GM23338 (cell line): ENCODE results near the gene LMAN2L. TPM values are rescaled to one million over a fixed set of nuclear protein-coding genes. Genes with fewer than 3 reads are reported as not detected.

Experiments
- ATAC-seq: fragments of 200-7000 bp; cut with Tn5 transposase; 3 replicates; pipeline ENCODE4 v1.9.1; 2020
- DNase-seq: peaks from one replicate; pipeline ENCODE4 v3.0.0-alpha.2; 2015; ENCODE audit warnings: low spot score
- H2AFZ ChIP-seq: fragments of 200-600 bp; sonication (generic); 2 replicates; pipeline ENCODE4 v1.8.0; 2016; ENCODE audit warnings: antibody characterized with exemption, mild to moderate bottlenecking, moderate library complexity
- H3F3A ChIP-seq: fragments of 200-600 bp; sonication (generic); replicated peaks from 2 replicates; pipeline ENCODE4 v1.8.0; 2017; ENCODE audit warnings: antibody characterized with exemption, mixed run types, low read depth
- H3K27ac ChIP-seq: fragments of 200-600 bp; sonication (generic); 2 replicates; pipeline ENCODE4 v1.6.1; 2016; ENCODE audit warnings: low read depth
- H3K27me3 ChIP-seq: fragments of 200-600 bp; sonication (generic); 2 replicates; pipeline ENCODE4 v1.8.0; 2016; ENCODE audit warnings: mild to moderate bottlenecking, mixed run types, moderate library complexity; ENCODE audit not compliant: insufficient read depth
- H3K36me3 ChIP-seq: fragments of 200-600 bp; sonication (generic); 2 replicates; pipeline ENCODE4 v1.8.0; 2016; ENCODE audit warnings: mild to moderate bottlenecking; ENCODE audit not compliant: insufficient read depth
- H3K4me1 ChIP-seq: fragments of 200-600 bp; sonication (generic); 2 replicates; pipeline ENCODE4 v1.8.0; 2016; ENCODE audit warnings: mild to moderate bottlenecking, moderate library complexity; ENCODE audit not compliant: insufficient read depth
- H3K4me2 ChIP-seq: fragments of 200-600 bp; sonication (generic); 2 replicates; pipeline ENCODE4 v1.7.1; 2017; ENCODE audit warnings: mixed run types
- H3K4me3 ChIP-seq: fragments of 200-600 bp; sonication (generic); 2 replicates; pipeline ENCODE4 v1.6.1; 2016; ENCODE audit warnings: mixed run types
- H3K79me2 ChIP-seq: fragments of 200-600 bp; sonication (generic); replicated peaks from 2 replicates; pipeline ENCODE4 v1.8.0; 2017; ENCODE audit warnings: mild to moderate bottlenecking; ENCODE audit not compliant: insufficient read depth
- H3K9me2 ChIP-seq: fragments of 200-600 bp; sonication (generic); 2 replicates; pipeline ENCODE4 v1.8.0; 2017; ENCODE audit not compliant: insufficient read depth
- H4K20me1 ChIP-seq: fragments of 200-600 bp; sonication (generic); replicated peaks from 2 replicates; pipeline ENCODE4 v1.8.0; 2017; ENCODE audit warnings: mild to moderate bottlenecking; ENCODE audit not compliant: insufficient read depth
- H3K27ac Mint-ChIP-seq: 2 replicates; pipeline ENCODE4 v1.8.0; 2020; ENCODE audit warnings: inconsistent platforms, mild to moderate bottlenecking, moderate library complexity, mixed read lengths
- H3K27me3 Mint-ChIP-seq: 3 replicates; pipeline ENCODE4 v1.8.0; 2022; ENCODE audit warnings: low read depth, mild to moderate bottlenecking, moderate library complexity, mixed read lengths, inconsistent platforms; ENCODE audit not compliant: insufficient read depth, poor library complexity
- H3K36me3 Mint-ChIP-seq: 3 replicates; pipeline ENCODE4 v1.8.0; 2021; ENCODE audit warnings: low read depth, mild to moderate bottlenecking, inconsistent platforms, moderate library complexity, mixed read lengths
- H3K4me1 Mint-ChIP-seq: 3 replicates; pipeline ENCODE4 v1.8.0; 2020; ENCODE audit warnings: mild to moderate bottlenecking, inconsistent platforms, mixed read lengths
- H3K4me3 Mint-ChIP-seq: 3 replicates; pipeline ENCODE4 v1.8.0; 2021; ENCODE audit warnings: moderate library complexity, mild to moderate bottlenecking, inconsistent platforms, mixed read lengths
- H3K9me3 Mint-ChIP-seq: 3 replicates; pipeline ENCODE4 v1.8.0; 2020; ENCODE audit warnings: moderate library complexity, mild to moderate bottlenecking, inconsistent platforms, mixed read lengths
- CTCF ChIP-seq, 2 experiments: fragments of 200-600 bp in 1 of 2; sonication (generic) in 1 of 2; conservative IDR thresholded peaks; 2 replicates each; pipeline versions ENCODE4 v1.5.1 to v1.6.1; 2016 to 2017; ENCODE audit warnings: antibody characterized with exemption in 2 of 2, low read depth in 2 of 2, mild to moderate bottlenecking in 2 of 2, moderate library complexity in 1 of 2
- ETS1 ChIP-seq: IDR thresholded peaks from 2 replicates; pipeline ENCODE4 v1.6.1; 2016; ENCODE audit warnings: antibody characterized with exemption
- NANOG ChIP-seq: IDR thresholded peaks from 2 replicates; pipeline ENCODE4 v1.6.1; 2016; ENCODE audit warnings: antibody characterized with exemption, borderline replicate concordance
- POLR2AphosphoS5 ChIP-seq: IDR thresholded peaks from 2 replicates; pipeline ENCODE4 v1.6.1; 2016; ENCODE audit warnings: antibody characterized with exemption, low read depth
- STAT1 ChIP-seq: IDR thresholded peaks from one replicate; pipeline ENCODE4 v1.6.1; 2016; ENCODE audit warnings: antibody characterized with exemption; ENCODE audit not compliant: unreplicated experiment
- polyA plus RNA-seq: library from polyadenylated mRNA; unstranded; fragments of >200 nt; fragmentation: Nextera tagmentation; extraction: Ambion mirVana; gene quantifications from 2 replicates; pipeline ENCODE4 v1.2.1, GENCODE V29; 2016
- total RNA-seq: library from RNA; depleted of rRNA; stranded (reverse); fragments of >200 nt; shearing (Covaris generic); gene quantifications from 2 replicates; pipeline ENCODE4 v1.2.3, GENCODE V29; 2014
- TF ChIP-seq, protein P1 (sequence below): fragments of 250-450 bp; sonication (Bioruptor Pico); IDR thresholded peaks from 2 replicates; pipeline ENCODE4 v1.5.0; 2020; ENCODE audit warnings: mild to moderate bottlenecking, moderate library complexity

Gene LMAN2L
- total and polyA plus RNA-seq, 2 experiments from 2014 or later = 11.8 to 15.8 TPM

- peaks cover 18% of the 10 kb centered on the region for H3K79me2 ChIP-seq
- no peak overlapping the region for H3K4me3 ChIP-seq
- TF ChIP-seq ETS1 = no peak
- Mint-ChIP-seq H3K4me3 (no peak overlapping the region), H3K9me3 (no peaks in the 10 kb centered on the region), H3K4me1 (peaks cover 18% of the 10 kb centered on the region), H3K36me3 (no peaks in the 10 kb centered on the region), H3K27ac (no peak overlapping the region), H3K27me3 (peaks cover 3% of the 10 kb centered on the region)
- no peaks in the 10 kb centered on the region for H3K36me3 ChIP-seq
- H3K9me2 ChIP-seq = no peaks in the 10 kb centered on the region
- H2AFZ ChIP-seq = no peak overlapping the region
- 0 out of 2 replicates have a peak overlapping the region, but pooled peaks have one; percentile 6 for H3K27ac ChIP-seq
- H3K27me3 ChIP-seq = no peaks in the 10 kb centered on the region
- no peaks in the 10 kb centered on the region for H3F3A ChIP-seq
- no peak overlapping the region for H3K4me2 ChIP-seq
- ATAC-seq (peak; percentile 10), DNase-seq (no peak)
- H3K4me1 ChIP-seq = no peaks in the 10 kb centered on the region
- no peaks in the 10 kb centered on the region; the same call in 1 of the 2 replicates for H4K20me1 ChIP-seq
Observed at GRCh38 chr2:96770442-96771202, 30.8 kb upstream of the LMAN2L start.

- H3K27me3 ChIP-seq = no peaks in the 10 kb centered on the region
Observed at GRCh38 chr2:96769814-96770213, 29.9 kb upstream of the LMAN2L start.

DNA sequence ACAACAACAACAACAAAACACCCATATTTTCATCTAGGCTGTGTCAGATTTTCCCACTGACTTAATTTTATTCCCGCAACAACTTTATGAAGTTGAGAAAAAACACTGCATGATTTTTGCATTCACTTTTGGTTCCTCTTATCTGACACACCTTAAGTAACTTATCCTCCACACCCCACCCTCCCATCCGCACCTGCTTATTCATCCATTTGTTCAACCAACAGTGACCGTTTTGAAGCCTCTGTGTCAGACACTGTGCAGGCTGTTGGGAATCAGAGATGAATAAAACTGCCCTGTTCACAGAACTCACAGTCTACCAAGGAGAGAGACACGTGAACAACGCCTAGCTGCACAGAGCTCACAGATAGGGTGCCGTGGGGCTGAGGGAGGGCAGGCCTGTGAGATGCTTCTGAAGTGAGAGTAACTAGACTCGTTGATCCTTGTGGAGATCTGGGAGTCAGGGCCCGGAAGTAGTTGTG lies 28.3 kb upstream of the LMAN2L start:
- H3K79me2 ChIP-seq = peaks cover 29% of the 10 kb centered on the region
- H3F3A ChIP-seq = 0 out of 2 replicates have a peak, but pooled peaks cover 7% of the 10 kb centered on the region
- no peak overlapping the region for H3K4me2 ChIP-seq
- no peak overlapping the region for H3K4me3 ChIP-seq
- H3K27me3 Mint-ChIP-seq = peaks cover 7% of the 10 kb centered on the region
- H3K9me2 ChIP-seq = no peaks in the 10 kb centered on the region
- no peak overlapping the region for H3K27ac Mint-ChIP-seq
- no peaks in the 10 kb centered on the region for H3K36me3 ChIP-seq
- no peak overlapping the region for H2AFZ ChIP-seq
- H3K27ac ChIP-seq = no peak overlapping the region
- peaks cover 32% of the 10 kb centered on the region for H3K4me1 Mint-ChIP-seq
- no peak for DNase-seq
- peaks cover 4% of the 10 kb centered on the region; the same call in 1 of the 2 replicates for H4K20me1 ChIP-seq
- no peaks in the 10 kb centered on the region for H3K9me3 Mint-ChIP-seq
- H3K4me3 Mint-ChIP-seq = no peak overlapping the region; the same call in 2 of the 3 replicates
- H3K36me3 Mint-ChIP-seq = no peaks in the 10 kb centered on the region
- peaks cover 17% of the 10 kb centered on the region for H3K4me1 ChIP-seq
- ATAC-seq = no peak
- no peaks in the 10 kb centered on the region; the same call in 1 of the 2 replicates for H3K27me3 ChIP-seq
- TF ChIP-seq CTCF (conservative IDR thresholded peaks at IDR 0.05; ENCODE audit: low read depth in 2 of 2) = no peak
- no peak for TF ChIP-seq POLR2AphosphoS5
- TF ChIP-seq STAT1 = no peak
- TF ChIP-seq, protein P1, sequence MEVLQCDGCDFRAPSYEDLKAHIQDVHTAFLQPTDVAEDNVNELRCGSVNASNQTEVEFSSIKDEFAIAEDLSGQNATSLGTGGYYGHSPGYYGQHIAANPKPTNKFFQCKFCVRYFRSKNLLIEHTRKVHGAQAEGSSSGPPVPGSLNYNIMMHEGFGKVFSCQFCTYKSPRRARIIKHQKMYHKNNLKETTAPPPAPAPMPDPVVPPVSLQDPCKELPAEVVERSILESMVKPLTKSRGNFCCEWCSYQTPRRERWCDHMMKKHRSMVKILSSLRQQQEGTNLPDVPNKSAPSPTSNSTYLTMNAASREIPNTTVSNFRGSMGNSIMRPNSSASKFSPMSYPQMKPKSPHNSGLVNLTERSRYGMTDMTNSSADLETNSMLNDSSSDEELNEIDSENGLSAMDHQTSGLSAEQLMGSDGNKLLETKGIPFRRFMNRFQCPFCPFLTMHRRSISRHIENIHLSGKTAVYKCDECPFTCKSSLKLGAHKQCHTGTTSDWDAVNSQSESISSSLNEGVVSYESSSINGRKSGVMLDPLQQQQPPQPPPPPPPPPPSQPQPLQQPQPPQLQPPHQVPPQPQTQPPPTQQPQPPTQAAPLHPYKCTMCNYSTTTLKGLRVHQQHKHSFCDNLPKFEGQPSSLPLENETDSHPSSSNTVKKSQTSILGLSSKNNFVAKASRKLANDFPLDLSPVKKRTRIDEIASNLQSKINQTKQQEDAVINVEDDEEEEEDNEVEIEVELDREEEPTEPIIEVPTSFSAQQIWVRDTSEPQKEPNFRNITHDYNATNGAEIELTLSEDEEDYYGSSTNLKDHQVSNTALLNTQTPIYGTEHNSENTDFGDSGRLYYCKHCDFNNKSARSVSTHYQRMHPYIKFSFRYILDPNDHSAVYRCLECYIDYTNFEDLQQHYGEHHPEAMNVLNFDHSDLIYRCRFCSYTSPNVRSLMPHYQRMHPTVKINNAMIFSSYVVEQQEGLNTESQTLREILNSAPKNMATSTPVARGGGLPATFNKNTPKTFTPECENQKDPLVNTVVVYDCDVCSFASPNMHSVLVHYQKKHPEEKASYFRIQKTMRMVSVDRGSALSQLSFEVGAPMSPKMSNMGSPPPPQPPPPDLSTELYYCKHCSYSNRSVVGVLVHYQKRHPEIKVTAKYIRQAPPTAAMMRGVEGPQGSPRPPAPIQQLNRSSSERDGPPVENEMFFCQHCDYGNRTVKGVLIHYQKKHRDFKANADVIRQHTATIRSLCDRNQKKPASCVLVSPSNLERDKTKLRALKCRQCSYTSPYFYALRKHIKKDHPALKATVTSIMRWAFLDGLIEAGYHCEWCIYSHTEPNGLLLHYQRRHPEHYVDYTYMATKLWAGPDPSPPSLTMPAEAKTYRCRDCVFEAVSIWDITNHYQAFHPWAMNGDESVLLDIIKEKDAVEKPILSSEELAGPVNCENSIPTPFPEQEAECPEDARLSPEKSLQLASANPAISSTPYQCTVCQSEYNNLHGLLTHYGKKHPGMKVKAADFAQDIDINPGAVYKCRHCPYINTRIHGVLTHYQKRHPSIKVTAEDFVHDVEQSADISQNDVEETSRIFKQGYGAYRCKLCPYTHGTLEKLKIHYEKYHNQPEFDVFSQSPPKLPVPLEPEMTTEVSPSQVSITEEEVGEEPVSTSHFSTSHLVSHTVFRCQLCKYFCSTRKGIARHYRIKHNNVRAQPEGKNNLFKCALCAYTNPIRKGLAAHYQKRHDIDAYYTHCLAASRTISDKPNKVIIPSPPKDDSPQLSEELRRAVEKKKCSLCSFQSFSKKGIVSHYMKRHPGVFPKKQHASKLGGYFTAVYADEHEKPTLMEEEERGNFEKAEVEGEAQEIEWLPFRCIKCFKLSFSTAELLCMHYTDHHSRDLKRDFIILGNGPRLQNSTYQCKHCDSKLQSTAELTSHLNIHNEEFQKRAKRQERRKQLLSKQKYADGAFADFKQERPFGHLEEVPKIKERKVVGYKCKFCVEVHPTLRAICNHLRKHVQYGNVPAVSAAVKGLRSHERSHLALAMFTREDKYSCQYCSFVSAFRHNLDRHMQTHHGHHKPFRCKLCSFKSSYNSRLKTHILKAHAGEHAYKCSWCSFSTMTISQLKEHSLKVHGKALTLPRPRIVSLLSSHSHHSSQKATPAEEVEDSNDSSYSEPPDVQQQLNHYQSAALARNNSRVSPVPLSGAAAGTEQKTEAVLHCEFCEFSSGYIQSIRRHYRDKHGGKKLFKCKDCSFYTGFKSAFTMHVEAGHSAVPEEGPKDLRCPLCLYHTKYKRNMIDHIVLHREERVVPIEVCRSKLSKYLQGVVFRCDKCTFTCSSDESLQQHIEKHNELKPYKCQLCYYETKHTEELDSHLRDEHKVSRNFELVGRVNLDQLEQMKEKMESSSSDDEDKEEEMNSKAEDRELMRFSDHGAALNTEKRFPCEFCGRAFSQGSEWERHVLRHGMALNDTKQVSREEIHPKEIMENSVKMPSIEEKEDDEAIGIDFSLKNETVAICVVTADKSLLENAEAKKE (CRISPR knock-in tag) = no peak
- TF ChIP-seq NANOG = no peak

More at GRCh38 chr2:96769814-96770213, 29.9 kb upstream of the LMAN2L start:
- Histone ChIP-seq H3K4me3 (no peak overlapping the region), H3K79me2 (peaks cover 19% of the 10 kb centered on the region), H4K20me1 (no peaks in the 10 kb centered on the region; the same call in 1 of the 2 replicates), H3K36me3 (no peaks in the 10 kb centered on the region), H3F3A (no peaks in the 10 kb centered on the region), H2AFZ (no peak overlapping the region), H3K4me1 (no peaks in the 10 kb centered on the region), H3K4me2 (no peak overlapping the region), H3K27ac (no peak overlapping the region), H3K9me2 (no peaks in the 10 kb centered on the region)
- Mint-ChIP-seq H3K36me3 (no peaks in the 10 kb centered on the region), H3K4me3 (no peak overlapping the region), H3K27ac (no peak overlapping the region), H3K27me3 (peaks cover 3% of the 10 kb centered on the region), H3K4me1 (peaks cover 18% of the 10 kb centered on the region), H3K9me3 (no peaks in the 10 kb centered on the region)
- DNase-seq (no peak), ATAC-seq (no peak)
- no peak for TF ChIP-seq NANOG
